WTC11 (cell line): ENCODE data around the gene CHRNB4.

Source experiments
- ARID4B ChIP-seq: sonication (generic); formaldehyde crosslinking; IDR thresholded peaks from 2 replicates; pipeline ENCODE4 v1.8.0; 2023; ENCODE audit warnings: missing genetic modification reagents, mild to moderate bottlenecking, borderline replicate concordance
- ATF2 ChIP-seq: sonication (generic); formaldehyde crosslinking; IDR thresholded peaks from 2 replicates; pipeline ENCODE4 v1.8.1; 2022; ENCODE audit warnings: low read depth, missing genetic modification reagents, borderline replicate concordance
- ATF3 ChIP-seq: sonication (generic); formaldehyde crosslinking; conservative IDR thresholded peaks from 2 replicates; pipeline ENCODE4 v1.8.1; 2022; ENCODE audit warnings: mild to moderate bottlenecking, missing genetic modification reagents
- CREM ChIP-seq: sonication (generic); formaldehyde crosslinking; IDR thresholded peaks from 2 replicates; pipeline ENCODE4 v1.8.1; 2022; ENCODE audit warnings: mild to moderate bottlenecking, missing genetic modification reagents, moderate library complexity
- CTCF ChIP-seq: fragments of 200-600 bp; IDR thresholded peaks from 2 replicates; pipeline ENCODE4 v1.8.0; 2022; ENCODE audit warnings: antibody characterized with exemption
- FOXP1 ChIP-seq: sonication (generic); formaldehyde crosslinking; IDR thresholded peaks from 2 replicates; pipeline ENCODE4 v1.8.0; 2022; ENCODE audit warnings: missing genetic modification reagents, mild to moderate bottlenecking, moderate library complexity, borderline replicate concordance
- FOXP4 ChIP-seq: sonication (generic); formaldehyde crosslinking; IDR thresholded peaks from 2 replicates; pipeline ENCODE4 v1.8.0; 2022; ENCODE audit warnings: mild to moderate bottlenecking, missing genetic modification reagents
- MAX ChIP-seq: sonication (generic); formaldehyde crosslinking; IDR thresholded peaks from 2 replicates; pipeline ENCODE4 v1.8.0; 2022; ENCODE audit warnings: mild to moderate bottlenecking, missing genetic modification reagents
- TCF7 ChIP-seq: sonication (generic); formaldehyde crosslinking; IDR thresholded peaks from 2 replicates; pipeline ENCODE4 v1.8.0; 2022; ENCODE audit warnings: mild to moderate bottlenecking, low read depth, missing genetic modification reagents, moderate library complexity
- USF2 ChIP-seq: sonication (generic); formaldehyde crosslinking; IDR thresholded peaks from 2 replicates; pipeline ENCODE4 v1.8.1; 2023; ENCODE audit warnings: mild to moderate bottlenecking, missing genetic modification reagents, moderate library complexity
- ZNF281 ChIP-seq: sonication (generic); formaldehyde crosslinking; IDR thresholded peaks from 2 replicates; pipeline ENCODE4 v1.8.0; 2023; ENCODE audit warnings: mild to moderate bottlenecking, missing genetic modification reagents

GRCh38 chr15:78658823-78659222, 17.8 kb upstream of the CHRNB4 start:
- TF ChIP-seq USF2 (CRISPR knock-in tag) = no peak
- TF ChIP-seq CTCF = no peak
- no peak for TF ChIP-seq ZNF281
- no peak for TF ChIP-seq FOXP1
- no peak for TF ChIP-seq MAX (CRISPR knock-in tag)
- no peak for TF ChIP-seq ATF2
- no peak for TF ChIP-seq FOXP4 (CRISPR knock-in tag)
- TF ChIP-seq TCF7 (CRISPR knock-in tag) = no peak
- no peak for TF ChIP-seq ARID4B (CRISPR knock-in tag)
- TF ChIP-seq ATF3 (CRISPR knock-in tag) = no peak
- no peak for TF ChIP-seq CREM (CRISPR knock-in tag)
